GM12874 (cell line): ENCODE results near the gene KREMEN1.
A peak's percentile ranks its signal among the peaks of the same experiment; 100 is the strongest.

Experiments
- CTCF ChIP-seq: IDR thresholded peaks from 2 replicates; pipeline ENCODE4 v1.5.1; 2011; ENCODE audit warnings: low read depth, mild to moderate bottlenecking, control low read depth, low read length, moderate library complexity; ENCODE audit not compliant: insufficient read depth

The KREMEN1 gene

DNA sequence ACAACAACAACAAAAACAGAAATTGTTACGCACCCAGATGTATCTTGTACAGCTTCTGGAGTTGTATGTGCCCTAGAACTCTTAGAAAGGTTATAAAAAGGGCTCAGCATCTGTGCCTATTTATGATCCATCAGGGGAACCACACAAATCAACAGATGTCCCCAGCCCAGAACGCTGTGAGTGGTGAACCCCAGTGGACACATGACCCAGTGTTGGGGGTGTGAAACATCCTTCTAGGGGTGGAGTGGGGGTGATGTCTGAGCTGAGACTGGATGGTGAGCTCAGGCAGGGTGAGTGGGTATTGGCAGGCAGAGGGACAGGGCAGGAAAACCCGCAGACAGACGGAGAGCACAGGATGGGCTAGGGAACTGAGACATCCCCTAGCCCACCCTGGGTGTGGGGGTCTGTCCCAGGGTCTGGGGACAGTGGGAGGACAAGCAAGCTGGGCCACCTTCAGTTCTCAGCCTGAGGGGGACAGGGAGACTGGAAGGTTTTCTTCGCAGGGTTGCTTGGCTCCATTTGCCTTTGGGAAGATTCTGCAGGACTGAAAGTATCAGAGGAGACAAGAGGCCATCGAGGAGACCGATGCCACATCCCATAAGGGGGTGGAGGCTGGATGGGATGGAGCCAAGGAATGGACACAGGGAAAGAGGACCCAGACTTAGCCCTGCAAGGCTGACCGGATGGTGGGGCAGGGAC lies 127.0 kb downstream of the KREMEN1 start:
- no peak for TF ChIP-seq CTCF

GRCh38 chr22:29200901-29201300 lies 128.1 kb downstream of the KREMEN1 start:
- no peak for TF ChIP-seq CTCF

DNA sequence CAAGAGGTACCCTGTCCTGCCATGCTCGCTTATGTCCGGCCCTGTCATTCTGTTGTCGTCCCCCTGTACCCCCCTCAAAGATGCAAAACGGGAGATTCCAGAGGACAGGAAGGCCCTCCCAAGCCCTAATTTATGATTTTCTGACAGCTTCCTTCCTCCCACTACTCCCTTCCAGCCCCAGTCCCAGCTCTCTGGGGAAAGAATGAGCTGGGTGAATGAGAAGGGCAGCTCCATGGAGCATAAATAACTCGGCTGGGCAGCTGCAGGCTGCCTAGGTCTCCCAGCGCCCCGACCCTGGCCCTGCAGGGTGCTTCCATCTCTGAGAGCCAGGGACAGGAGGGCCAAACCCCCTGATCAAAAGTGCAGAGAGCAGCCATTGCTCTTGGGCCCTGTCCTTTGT lies 128.9 kb downstream of the KREMEN1 start:
- no peak for TF ChIP-seq CTCF

DNA sequence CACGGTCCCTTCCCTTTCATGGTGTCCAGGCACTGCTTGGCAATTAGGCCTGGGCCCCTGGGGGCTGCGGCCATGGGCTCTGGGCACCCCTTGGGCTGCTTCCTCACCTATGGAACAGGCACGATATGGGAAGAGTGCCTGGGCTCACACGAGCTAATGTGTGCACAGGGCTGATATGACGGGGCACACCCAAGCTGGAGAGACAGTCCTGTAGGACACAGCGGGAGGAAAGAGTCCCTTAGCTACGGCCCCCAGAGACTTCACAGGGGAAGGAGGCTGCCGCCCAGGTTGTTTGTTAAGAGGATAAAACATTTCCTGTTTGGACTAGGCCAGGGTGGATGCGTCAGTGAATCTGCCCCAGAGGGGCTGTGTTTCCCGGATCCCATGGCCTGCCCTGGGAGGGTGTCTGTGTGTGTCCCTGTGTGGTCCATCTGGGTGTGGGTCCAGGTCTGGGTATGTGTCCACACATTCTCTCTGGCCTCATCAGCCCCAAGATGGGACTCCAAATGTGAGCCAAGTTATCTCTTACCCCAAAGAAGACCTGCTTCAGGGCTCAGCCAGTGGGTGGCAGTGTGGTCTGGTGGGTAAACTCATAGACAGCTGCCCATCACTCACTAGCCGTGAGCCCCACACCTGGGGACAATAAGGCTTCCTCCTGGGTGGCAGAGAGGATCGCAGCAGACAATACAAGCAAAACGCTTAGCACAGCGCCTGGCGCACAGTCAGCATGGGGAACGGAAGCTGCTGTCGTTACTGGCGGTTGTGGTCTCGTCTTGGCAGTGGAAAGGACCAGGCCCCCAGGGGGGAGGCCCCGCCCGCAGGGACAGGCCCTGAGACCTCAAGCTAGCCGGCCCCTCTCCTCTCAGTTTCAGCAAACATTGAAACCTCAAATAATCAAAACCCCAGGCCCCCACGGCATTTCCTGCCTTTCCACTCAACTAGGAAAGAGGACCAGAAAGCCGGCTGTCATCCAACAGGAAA lies 129.7 kb downstream of the KREMEN1 start:
- TF ChIP-seq CTCF: peak; percentile 62

- no peak for TF ChIP-seq CTCF
Observed at GRCh38 chr22:29203488-29204454, 130.9 kb downstream of the KREMEN1 start.

DNA sequence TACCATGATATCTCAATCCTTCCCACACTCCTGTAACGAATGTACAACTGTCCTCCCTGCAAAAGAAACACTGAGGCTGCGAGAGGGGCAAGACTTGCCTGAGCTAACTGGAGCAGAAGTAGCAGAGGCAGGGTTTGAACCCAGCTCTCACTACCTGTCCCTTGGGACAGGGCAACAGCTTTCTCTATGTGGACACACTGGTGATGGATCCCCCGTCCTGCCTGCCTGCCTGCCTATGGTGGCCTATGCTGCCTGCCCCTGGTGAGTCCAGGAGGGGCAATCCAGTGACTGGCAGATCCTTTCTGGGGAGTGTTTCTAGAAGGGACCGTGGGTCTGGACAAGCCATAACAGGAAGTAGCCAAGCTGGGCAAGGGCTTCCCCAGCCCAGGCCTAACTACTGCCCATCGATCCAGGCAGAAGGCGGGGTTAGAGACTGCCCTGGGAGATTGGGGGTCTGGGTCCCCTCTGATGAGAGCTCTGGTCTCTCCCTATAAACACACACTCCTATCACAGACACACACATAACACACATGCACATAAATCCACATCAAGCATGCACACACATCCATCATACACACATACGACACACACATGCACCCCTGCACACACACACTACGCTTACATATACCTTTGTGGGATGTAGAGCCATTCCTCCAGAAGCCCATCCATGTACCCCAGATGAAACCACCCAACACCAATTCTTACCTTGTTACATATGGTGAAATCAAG lies 131.8 kb downstream of the KREMEN1 start:
- no peak for TF ChIP-seq CTCF
